Measurements from ENCODE around the gene LDLRAD3. TPM values are rescaled to one million over a fixed set of nuclear protein-coding genes. Genes with fewer than 3 reads are reported as not detected.

LDLRAD3 gene
- total RNA-seq, 1 donor from 2014 or later: 0.98 TPM

DNA sequence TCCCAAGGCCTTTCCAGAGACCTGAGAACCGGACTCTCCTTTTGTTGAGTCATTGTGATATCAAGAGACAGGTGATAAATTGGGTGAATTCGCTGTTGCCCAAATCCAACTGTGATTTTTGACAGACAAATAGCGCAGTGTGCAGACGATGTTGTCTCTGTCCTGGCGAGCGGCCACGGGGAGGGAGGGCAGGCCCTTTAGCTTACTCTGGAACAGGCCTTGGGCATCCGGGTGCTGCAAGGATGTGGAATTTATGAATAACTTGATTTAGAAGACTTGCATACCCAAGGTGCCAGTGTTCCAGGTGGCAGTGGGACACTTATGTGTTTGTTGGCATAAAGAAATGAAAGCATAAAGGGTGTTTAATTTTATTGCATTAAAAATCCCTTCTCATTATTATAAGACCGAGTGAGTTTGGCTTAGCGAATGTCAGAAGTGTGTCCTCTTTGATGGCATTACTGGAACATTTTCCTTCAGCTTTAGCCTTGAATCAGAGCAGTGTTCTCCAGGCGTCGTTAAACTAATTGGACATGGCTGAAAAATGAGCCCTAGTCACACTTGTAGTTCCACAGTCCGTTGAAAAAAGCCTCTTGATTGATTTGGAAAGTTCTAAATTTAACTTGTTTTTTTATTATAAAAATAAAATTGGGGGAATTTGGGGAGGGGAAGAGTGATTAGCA is 9.4 kb downstream of the LDLRAD3 start:
- ATAC-seq (no peak), DNase-seq (ENCODE audit: low spot score) (no peak)

- no peak for DNase-seq (ENCODE audit: low spot score)
- no peak for ATAC-seq
These were observed 10.3 kb downstream of the LDLRAD3 start for GRCh38 chr11:35954205-35954604.

- ATAC-seq (no peak), DNase-seq (ENCODE audit: low spot score) (no peak)
These were observed 11.8 kb downstream of the LDLRAD3 start for GRCh38 chr11:35955636-35956035.

DNA sequence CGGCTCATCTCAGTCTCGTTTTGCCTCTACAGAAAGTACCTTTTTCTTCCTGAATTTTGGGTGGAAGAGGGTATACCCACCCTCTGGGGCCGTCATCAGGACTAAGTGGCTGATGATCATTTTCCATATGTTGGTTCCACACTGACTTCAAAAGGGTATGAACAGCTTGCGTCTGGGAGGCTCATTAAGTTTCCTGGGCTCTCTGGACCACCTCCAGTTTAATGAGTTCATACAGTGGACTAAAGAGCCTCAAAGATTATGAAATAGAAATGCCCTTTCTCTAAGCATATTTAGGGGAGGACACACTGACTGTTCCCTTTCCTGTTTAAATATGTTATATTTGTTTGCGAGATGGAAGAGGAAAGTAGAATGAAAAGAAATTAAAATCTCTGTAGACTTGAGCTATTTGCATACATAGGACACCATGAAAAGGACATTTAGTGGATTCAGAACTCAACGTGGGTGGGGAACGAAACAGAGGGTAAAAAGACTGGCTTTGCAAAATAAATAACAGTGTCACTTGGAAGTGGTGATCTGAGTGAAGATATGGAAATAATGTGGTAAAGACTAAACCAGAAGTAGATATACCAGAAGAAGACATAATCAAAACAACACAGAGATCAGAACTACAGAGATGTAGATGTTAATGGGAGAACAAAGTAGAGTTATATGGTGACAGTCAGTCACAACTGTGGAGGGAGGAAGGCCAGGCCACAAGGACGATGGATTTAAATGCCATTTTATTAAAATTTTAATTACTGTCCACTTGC is 18.7 kb downstream of the LDLRAD3 start:
- no peak for DNase-seq (ENCODE audit: low spot score)
- no peak for ATAC-seq

DNA sequence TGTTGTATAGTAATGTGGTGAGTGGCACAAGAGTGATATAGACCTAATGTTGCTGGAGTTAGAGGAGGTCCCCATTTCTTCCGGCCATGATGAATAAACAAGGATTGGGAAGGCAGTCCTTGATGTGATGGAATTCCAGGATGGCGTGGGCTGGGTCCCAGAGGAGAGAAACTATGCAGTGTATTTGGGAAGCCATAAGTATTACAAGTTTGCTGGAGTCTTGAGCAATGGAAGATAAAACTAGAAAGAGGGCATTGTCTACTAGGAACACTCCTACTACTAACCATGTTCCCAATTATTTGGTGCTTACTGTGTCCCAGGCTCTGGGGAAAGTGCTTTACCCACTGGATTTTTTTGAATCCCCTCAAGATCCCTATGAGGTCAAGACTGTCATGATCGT is 20.0 kb downstream of the LDLRAD3 start:
- ATAC-seq: no peak
- no peak for DNase-seq (ENCODE audit: low spot score)

DNA sequence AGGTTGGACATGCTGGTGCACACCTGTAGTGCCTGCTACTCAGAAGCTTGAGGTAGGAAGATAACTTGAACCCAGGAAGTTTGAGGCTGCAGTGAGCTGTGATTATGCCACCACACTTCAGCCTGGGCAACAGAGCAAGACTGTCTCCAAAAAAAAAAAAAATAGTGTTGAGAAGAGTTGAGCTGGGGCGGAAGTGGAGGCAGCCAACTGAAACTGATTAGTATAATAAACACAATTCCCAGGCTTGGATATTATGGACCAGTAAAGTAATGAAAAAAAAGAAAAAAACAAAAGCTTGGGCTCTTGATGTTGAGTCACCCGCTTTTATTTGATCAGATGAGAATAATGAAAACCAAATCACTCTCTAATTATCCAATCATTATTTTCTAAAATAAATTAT is 21.0 kb downstream of the LDLRAD3 start:
- DNase-seq (ENCODE audit: low spot score): no peak

GRCh38 chr11:35967042-35967441 is 23.2 kb downstream of the LDLRAD3 start:
- ATAC-seq: no peak
- no peak for DNase-seq (ENCODE audit: low spot score)

More for the DNA sequence above, 21.0 kb downstream of the LDLRAD3 start:
- ATAC-seq: no peak

DNA sequence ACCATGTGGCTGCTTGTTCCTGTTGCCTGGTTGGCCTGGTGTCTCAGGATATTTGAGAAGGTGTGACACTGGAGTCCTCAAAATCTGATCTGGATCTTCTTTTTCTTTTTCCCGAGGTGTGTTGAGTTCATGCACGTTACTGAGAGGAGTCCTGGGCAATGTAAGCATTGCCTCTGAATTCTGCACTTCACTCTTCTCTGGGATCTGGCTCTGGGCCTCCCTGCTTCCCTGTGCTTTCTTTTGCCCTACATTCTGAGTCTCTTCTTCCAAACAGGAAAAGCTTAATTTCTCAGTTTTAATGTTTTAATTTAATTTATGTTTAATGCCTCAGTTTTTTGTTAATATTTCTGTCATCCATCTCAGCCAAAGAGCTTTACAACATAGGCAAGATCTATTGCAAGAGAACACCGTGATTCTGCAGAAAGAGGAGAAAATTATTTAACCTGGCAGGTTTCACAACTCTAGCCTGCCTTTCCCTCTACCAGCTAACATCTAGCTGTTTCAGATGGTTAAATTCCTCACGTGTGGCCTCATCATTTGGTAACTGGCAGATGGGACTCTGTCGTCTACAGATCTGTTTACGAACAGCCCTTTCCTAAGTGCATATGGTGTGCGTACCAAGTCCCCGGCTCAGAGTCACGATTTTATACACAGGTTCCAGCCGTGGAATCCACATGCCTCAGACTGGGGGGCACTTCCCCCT is 24.7 kb downstream of the LDLRAD3 start:
- ATAC-seq: no peak

GRCh38 chr11:35969089-35970042 is 25.5 kb downstream of the LDLRAD3 start:
- DNase-seq (ENCODE audit: low spot score): no peak
- no peak for ATAC-seq

More for the DNA sequence above, 24.7 kb downstream of the LDLRAD3 start:
- DNase-seq (ENCODE audit: low spot score): no peak

GRCh38 chr11:35970445-35970844 is 26.6 kb downstream of the LDLRAD3 start:
- no peak for ATAC-seq
- no peak for DNase-seq (ENCODE audit: low spot score)

DNA sequence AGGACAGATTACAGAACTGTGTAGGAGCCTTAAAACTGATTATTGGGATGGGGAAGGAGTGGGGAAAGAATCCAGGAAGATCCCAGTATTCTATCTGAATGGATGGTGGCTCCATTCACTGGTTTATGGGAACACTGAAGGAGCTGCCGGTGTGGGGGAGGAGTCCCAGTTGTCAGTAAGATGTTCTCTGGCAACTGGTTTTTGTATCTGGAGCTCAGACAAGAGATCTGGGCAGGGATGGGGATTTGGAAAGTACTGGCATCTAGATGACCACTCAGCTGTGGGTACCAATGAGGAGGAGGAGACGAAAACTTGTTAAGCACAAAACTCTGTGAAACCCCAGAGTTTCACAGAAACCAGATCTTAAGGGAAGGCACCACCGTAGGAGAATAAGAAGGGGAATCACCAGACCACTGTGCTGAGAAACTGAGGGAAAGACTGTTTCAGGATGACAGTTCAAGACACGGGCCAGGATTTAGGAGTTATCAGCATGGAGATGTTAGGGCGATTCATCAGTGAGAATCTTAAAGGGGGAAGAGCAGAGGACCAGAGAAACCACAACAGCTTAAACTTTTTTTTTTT is 28.1 kb downstream of the LDLRAD3 start:
- ATAC-seq: no peak
- no peak for DNase-seq (ENCODE audit: low spot score)

DNA sequence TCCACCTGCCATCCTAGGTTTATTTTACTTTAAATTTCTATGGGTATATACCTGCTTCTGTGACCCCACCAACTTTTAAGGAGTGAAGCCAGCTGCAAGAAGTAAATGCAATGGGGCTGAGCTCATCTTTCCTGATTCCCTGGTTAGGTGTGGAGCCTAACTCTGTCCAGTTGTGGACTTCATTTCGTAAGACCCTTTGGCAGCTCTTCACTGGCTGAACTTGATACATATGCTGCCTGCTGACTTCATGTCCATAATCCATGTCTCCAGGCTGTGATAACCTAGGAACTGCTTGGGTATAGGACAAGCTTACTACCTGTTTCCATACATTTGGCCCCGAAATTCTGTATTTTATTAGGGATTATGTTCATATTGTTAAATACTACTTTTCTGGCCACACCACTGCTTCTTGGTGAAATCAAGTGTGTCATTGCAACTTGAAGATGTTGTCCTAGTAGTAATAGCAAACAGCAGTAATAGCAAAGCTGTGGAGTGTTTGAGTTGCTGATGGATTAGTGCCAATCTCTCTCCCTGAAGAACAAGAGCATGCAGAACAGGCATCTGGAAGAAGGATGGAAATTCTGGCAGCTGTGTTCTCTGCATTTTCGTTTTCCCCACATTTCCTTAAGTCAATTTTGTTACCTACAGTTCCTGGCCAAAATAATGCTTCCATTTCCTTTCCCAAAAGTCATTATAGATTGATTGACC is 31.2 kb downstream of the LDLRAD3 start:
- DNase-seq (ENCODE audit: low spot score) (no peak), ATAC-seq (no peak)

GRCh38 chr11:35976434-35976833 is 32.6 kb downstream of the LDLRAD3 start:
- DNase-seq (ENCODE audit: low spot score): no peak
- no peak for ATAC-seq

- DNase-seq (ENCODE audit: low spot score): no peak
- ATAC-seq: no peak
These were observed 34.3 kb downstream of the LDLRAD3 start for GRCh38 chr11:35978183-35978582.

- DNase-seq (ENCODE audit: low spot score) (no peak), ATAC-seq (no peak)
These were observed 35.0 kb downstream of the LDLRAD3 start for GRCh38 chr11:35978891-35979290.

- DNase-seq (ENCODE audit: low spot score) (no peak), ATAC-seq (no peak)
These were observed 37.0 kb downstream of the LDLRAD3 start for GRCh38 chr11:35980686-35981390.

DNA sequence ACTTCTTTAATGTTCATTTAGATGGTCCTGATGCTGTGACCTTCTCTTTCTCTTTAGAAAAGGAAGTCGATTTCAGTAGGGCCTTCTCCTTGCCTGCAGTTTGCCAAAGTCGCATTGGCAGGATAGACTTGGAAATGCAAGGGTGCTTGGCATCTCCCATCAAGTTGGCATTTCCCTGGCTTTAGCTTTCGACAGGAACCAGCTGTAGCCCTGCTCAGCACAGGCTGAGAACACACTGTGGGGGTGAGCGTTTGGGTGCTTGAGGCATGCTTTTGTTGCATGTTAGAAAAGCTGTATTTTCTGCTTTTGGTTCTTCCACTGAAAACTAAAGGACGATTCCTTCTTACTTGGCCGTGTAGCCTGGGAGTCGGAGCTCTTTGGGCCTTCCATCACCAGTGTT is 37.7 kb downstream of the LDLRAD3 start:
- DNase-seq (ENCODE audit: low spot score) (no peak), ATAC-seq (no peak)

GRCh38 chr11:35982061-35982460 is 38.2 kb downstream of the LDLRAD3 start:
- DNase-seq (ENCODE audit: low spot score): no peak
- ATAC-seq: no peak

GRCh38 chr11:35983981-35984380 is 40.1 kb downstream of the LDLRAD3 start:
- DNase-seq (ENCODE audit: low spot score): no peak
- no peak for ATAC-seq

Measured in left lobe of liver (tissue), 2 donors.